Smooth muscle cell (in vitro differentiated cells): ENCODE results near the gene MDM4. TPM values are rescaled to one million over a fixed set of nuclear protein-coding genes. Genes with fewer than 3 reads are reported as not detected.

Source experiments
- DNase-seq: peaks from one replicate; lab custom pipeline; 2025; ENCODE audit not compliant: unreplicated experiment; lab: John Stamatoyannopoulos, UW
- H2AFZ ChIP-seq: fragments of 200-600 bp; sonication (generic); 2 replicates; pipeline ENCODE4 v1.6.0; 2016; ENCODE audit warnings: antibody characterized with exemption, low read depth, mild to moderate bottlenecking
- H3F3A ChIP-seq: fragments of 200-600 bp; sonication (generic); 2 replicates; pipeline ENCODE4 v1.6.0; 2017; ENCODE audit warnings: antibody characterized with exemption, low read depth
- H3K27ac ChIP-seq: fragments of 200-600 bp; sonication (generic); 2 replicates; pipeline ENCODE4 v1.5.1; 2016; ENCODE audit warnings: low read depth, mild to moderate bottlenecking
- H3K27me3 ChIP-seq: fragments of 200-600 bp; sonication (generic); 2 replicates; pipeline ENCODE4 v1.6.1; 2016; ENCODE audit warnings: low read depth, mild to moderate bottlenecking
- H3K36me3 ChIP-seq: fragments of 200-600 bp; sonication (generic); 2 replicates; pipeline ENCODE4 v1.5.1; 2016; ENCODE audit warnings: low read depth
- H3K4me1 ChIP-seq: fragments of 200-600 bp; sonication (generic); 2 replicates; pipeline ENCODE4 v1.5.1; 2016; ENCODE audit warnings: low read depth
- H3K4me2 ChIP-seq: fragments of 200-600 bp; sonication (generic); 2 replicates; pipeline ENCODE4 v1.6.0; 2016; ENCODE audit warnings: mild to moderate bottlenecking
- H3K4me3 ChIP-seq: fragments of 200-600 bp; sonication (generic); 2 replicates; pipeline ENCODE4 v1.5.1; 2016; ENCODE audit warnings: mild to moderate bottlenecking
- H3K79me2 ChIP-seq: fragments of 200-600 bp; sonication (generic); 2 replicates; pipeline ENCODE4 v1.6.0; 2016; ENCODE audit warnings: low read depth, mild to moderate bottlenecking
- H3K9ac ChIP-seq: fragments of 200-600 bp; sonication (generic); 2 replicates; pipeline ENCODE4 v1.6.0; 2016; ENCODE audit warnings: low read depth
- H3K9me3 ChIP-seq: fragments of 200-600 bp; sonication (generic); replicated peaks from 2 replicates; pipeline ENCODE4 v1.5.1; 2016; ENCODE audit warnings: low read depth
- H4K20me1 ChIP-seq: fragments of 200-600 bp; sonication (generic); 2 replicates; pipeline ENCODE4 v1.6.0; 2016; ENCODE audit warnings: low read depth
- CTCF ChIP-seq: fragments of 200-600 bp; sonication (generic); IDR thresholded peaks from 2 replicates; pipeline ENCODE4 v1.5.1; 2017; ENCODE audit warnings: borderline replicate concordance, mild to moderate bottlenecking, antibody characterized with exemption; ENCODE audit not compliant: insufficient read depth, poor library complexity, severe bottlenecking
- WGBS: methylation state at CpG from one replicate; pipeline ENCODE4 v1.1.7; 2016; ENCODE audit warnings: low lambda C conversion rate; 5-methylcytosine and 5-hydroxymethylcytosine counted together
- polyA plus RNA-seq: library from polyadenylated mRNA; unstranded; fragments of >200 nt; fragmentation: Nextera tagmentation; extraction: Ambion mirVana; gene quantifications from 2 replicates; pipeline ENCODE4 v1.2.1, GENCODE V29; 2016
- total RNA-seq: library from RNA; depleted of rRNA; stranded (reverse); fragments of >200 nt; gene quantifications from 2 replicates; pipeline ENCODE4 v1.2.3, GENCODE V29; 2014

Gene MDM4
- total and polyA plus RNA-seq, 2 experiments from 2014 or later, result 10.8 to 31.7 TPM

DNA sequence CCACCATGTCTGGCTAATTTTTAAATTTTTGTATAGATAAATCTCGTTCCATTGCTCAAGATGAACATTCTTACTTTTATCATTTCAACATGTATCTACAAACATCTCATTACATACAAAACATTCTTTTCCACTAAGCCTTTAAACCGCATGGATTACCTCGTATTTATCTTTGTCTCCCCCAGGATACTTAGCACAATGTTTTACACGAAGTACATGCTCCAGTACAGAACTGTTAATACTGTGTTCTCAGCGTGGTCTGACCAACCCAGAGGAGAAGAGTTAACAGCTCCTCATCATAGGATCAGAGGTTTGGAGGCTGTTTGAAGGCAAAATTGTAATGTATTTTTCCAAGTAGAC lies 29.0 kb upstream of the MDM4 start:
- Histone ChIP-seq H3K79me2 (peaks cover 19% of the 10 kb centered on the region), H4K20me1 (peaks cover 54% of the 10 kb centered on the region), H3K4me1 (peaks cover 8% of the 10 kb centered on the region), H3K36me3 (no peaks in the 10 kb centered on the region), H2AFZ (no peak overlapping the region), H3K4me2 (no peak overlapping the region), H3K9ac (no peak overlapping the region), H3F3A (peaks cover 10% of the 10 kb centered on the region), H3K27ac (no peak overlapping the region), H3K9me3 (no peaks in the 10 kb centered on the region), H3K4me3 (no peak overlapping the region), H3K27me3 (no peaks in the 10 kb centered on the region)
- no peak for DNase-seq
- 45% methylated on average over 5 of the region's 5 CpGs for WGBS
- TF ChIP-seq CTCF, result no peak

DNA sequence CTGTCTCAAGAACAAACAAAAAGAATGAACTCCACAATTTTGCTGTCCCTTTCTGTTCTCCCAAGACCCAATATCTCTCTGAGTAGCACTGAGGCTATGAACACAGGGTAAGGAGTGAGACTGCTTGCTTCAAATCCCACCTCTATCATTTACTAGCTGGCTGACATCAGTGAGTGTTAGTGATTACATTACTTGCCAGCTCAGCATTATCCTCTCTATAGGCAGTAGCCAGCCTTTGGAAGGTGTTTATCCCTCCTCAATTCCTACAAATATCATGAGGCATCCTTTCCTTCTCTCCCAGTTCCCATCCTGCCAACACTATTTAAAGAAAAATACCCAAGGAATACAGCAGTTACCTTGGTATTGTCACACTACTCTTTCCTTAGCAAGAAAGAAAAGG lies 24.6 kb upstream of the MDM4 start:
- no peak overlapping the region for H3K9ac ChIP-seq
- peaks cover 9% of the 10 kb centered on the region for H3F3A ChIP-seq
- no peak for TF ChIP-seq CTCF
- H4K20me1 ChIP-seq, result peaks cover 41% of the 10 kb centered on the region
- no peak for DNase-seq
- no peaks in the 10 kb centered on the region for H3K27me3 ChIP-seq
- H3K9me3 ChIP-seq, result no peaks in the 10 kb centered on the region
- no peak overlapping the region for H3K4me3 ChIP-seq
- H2AFZ ChIP-seq, result no peak overlapping the region
- no peaks in the 10 kb centered on the region for H3K36me3 ChIP-seq
- peaks cover 19% of the 10 kb centered on the region for H3K4me1 ChIP-seq
- H3K79me2 ChIP-seq, result peaks cover 17% of the 10 kb centered on the region
- H3K27ac ChIP-seq, result no peak overlapping the region
- no peak overlapping the region for H3K4me2 ChIP-seq

GRCh38 chr1:204493145-204493983 lies 22.8 kb upstream of the MDM4 start:
- no peak for TF ChIP-seq CTCF
- H2AFZ ChIP-seq, result peak overlapping the region; percentile 94
- H3F3A ChIP-seq, result peaks cover 3% of the 10 kb centered on the region
- peak overlapping the region; percentile 85 for H3K4me2 ChIP-seq
- H3K79me2 ChIP-seq, result peaks cover 12% of the 10 kb centered on the region
- peak overlapping the region; percentile 27 for H3K9ac ChIP-seq
- peaks cover 25% of the 10 kb centered on the region for H4K20me1 ChIP-seq
- H3K4me1 ChIP-seq, result peaks cover 19% of the 10 kb centered on the region
- no peak for DNase-seq
- no peak overlapping the region for H3K27ac ChIP-seq
- peak overlapping the region; percentile 95 for H3K4me3 ChIP-seq
- H3K27me3 ChIP-seq, result no peaks in the 10 kb centered on the region
- no peaks in the 10 kb centered on the region for H3K9me3 ChIP-seq
- WGBS, result 25% methylated on average over 15 of the region's 15 CpGs
- H3K36me3 ChIP-seq, result no peaks in the 10 kb centered on the region

GRCh38 chr1:204493984-204494280 lies 22.3 kb upstream of the MDM4 start:
- no peak for DNase-seq
- Histone ChIP-seq H3K36me3 (no peaks in the 10 kb centered on the region), H3K27me3 (no peaks in the 10 kb centered on the region), H3K9ac (peak overlapping the region; percentile 27), H4K20me1 (peaks cover 19% of the 10 kb centered on the region), H3K4me3 (peak overlapping the region; percentile 95), H3F3A (peaks cover 3% of the 10 kb centered on the region), H3K27ac (peak overlapping the region; percentile 32), H3K4me2 (peak overlapping the region; percentile 85), H3K4me1 (peaks cover 19% of the 10 kb centered on the region), H3K79me2 (peaks cover 12% of the 10 kb centered on the region), H3K9me3 (no peaks in the 10 kb centered on the region), H2AFZ (peak overlapping the region; percentile 94)
- no peak for TF ChIP-seq CTCF
- under 1% methylated on average over 14 of the region's 14 CpGs for WGBS
